ENCODE measurements around the gene WEE1. TPM values are rescaled to one million over a fixed set of nuclear protein-coding genes. Genes with fewer than 3 reads are reported as not detected.

WEE1 gene
- total RNA-seq, 1 experiment from 2014 or later, result 67.9 TPM

DNA sequence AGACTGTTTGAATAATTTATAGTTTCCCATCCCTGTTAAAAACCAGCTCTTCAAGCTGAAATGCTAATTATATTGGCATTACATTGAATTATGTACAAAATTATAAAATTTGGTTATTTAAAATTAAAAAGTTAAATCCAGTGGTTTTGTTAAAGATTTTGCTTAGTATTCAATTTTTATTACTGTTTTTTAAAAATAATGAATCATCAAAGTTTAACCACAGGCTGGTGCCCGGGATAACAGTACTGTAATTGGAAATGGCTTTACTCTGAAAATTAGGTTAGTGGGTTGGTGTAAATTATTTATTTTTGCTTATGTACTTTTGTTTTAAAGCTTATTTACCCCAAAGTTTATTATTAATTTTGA is 45.4 kb upstream of the WEE1 start:
- POLR2A ChIA-PET, result interaction anchor here (0.7 kb wide), 2 partner anchors 21 to 1484 kb away, joined by 3 read pairs; no protein-coding TSS in a partner anchor
- ATAC-seq, result no peak
- CTCF ChIA-PET, result interaction anchor here (0.6 to 0.7 kb wide), 2 partner anchors 85 to 265 kb away, joined by 3 to 5 read pairs; no protein-coding TSS in a partner anchor
- in situ Hi-C loops (cut with HindIII; ENCODE audit: low pct_unique_long_range_greater_than_20kb, low sequenced_read_pairs) (no loop called here), intact Hi-C loops (cut with micrococcal nuclease; ENCODE audit: unreplicated experiment) (no loop called here)
- no peak for DNase-seq (ENCODE audit: low read depth, low spot score)
- BruUV-seq (replicated peaks), result no TSS peak
- no peaks in the 10 kb centered on the region for H3K9me3 ChIP-seq (ENCODE audit: control insufficient read depth, insufficient read depth, low read depth, low read length)
- no peaks in the 10 kb centered on the region; the same call in 1 of the 2 replicates for H3K36me3 ChIP-seq (ENCODE audit: control insufficient read depth, insufficient read depth, low read length)
- H3K4me1 ChIP-seq (ENCODE audit: control insufficient read depth, insufficient read depth, low read length), result peaks cover 36% of the 10 kb centered on the region
- TF ChIP-seq CTCF (IDR thresholded peaks at IDR 0.05) (no peak), SIN3A (IDR thresholded peaks at IDR 0.05; ENCODE audit: borderline replicate concordance, insufficient read depth, low read depth, low read length) (no peak), POLR2AphosphoS5 (IDR thresholded peaks at IDR 0.05; ENCODE audit: low read depth, low read length) (no peak), TCF7L2 (IDR thresholded peaks at IDR 0.05; ENCODE audit: low read depth, low read length) (no peak), REST (IDR thresholded peaks at IDR 0.05; ENCODE audit: insufficient read depth in 1 of 2, low read depth in 2 of 2, low read length in 1 of 2) (no peak)
- no peaks in the 10 kb centered on the region for H3K27me3 ChIP-seq (ENCODE audit: control insufficient read depth, insufficient read depth, low read length)
- H3K4me3 ChIP-seq (ENCODE audit: low read depth in 2 of 2, low read length in 2 of 2), result no peak overlapping the region
- H3K27ac ChIP-seq (ENCODE audit: low read length), result peak overlapping the region; percentile 32; the same call in 1 of the 2 replicates

DNA sequence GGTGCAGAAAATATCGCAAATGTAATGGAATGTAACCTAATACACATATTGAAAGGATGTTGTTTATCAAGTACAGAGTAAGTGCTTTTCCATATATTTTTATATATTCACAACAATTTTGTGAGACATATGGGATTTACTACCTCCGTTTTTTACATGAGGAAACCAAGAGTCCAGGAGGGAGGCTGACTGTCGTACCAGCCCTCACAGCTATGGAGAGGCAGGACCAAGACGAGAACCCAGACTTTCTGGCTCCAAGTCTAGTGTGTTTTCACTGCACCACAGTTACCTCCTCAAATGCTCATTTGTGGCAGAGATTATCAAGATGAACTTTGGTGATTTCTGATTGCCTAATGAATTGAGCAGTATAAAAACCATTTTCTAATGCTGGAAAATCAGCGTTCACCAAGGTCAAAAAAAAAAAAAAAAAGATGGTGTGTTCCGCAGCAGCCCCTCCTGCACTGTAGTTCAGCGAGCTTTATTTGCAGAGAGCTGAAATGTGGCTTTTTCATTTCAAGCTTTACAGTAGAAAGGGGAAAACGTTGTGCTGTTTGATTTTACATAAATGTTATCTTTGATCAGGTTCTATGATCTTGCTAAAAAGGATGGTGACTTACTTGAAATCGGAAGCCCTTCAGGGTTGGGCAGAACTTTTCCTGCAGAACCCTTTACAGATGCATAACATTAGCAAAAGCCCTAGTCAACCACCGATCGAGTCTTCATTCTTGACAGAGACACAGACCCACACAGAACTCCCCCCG is 44.7 kb upstream of the WEE1 start:
- H3K27ac ChIP-seq (ENCODE audit: low read length), result peak overlapping the region; percentile 55
- H3K9me3 ChIP-seq (ENCODE audit: control insufficient read depth, insufficient read depth, low read depth, low read length), result no peaks in the 10 kb centered on the region
- in situ Hi-C loops (cut with HindIII; ENCODE audit: low pct_unique_long_range_greater_than_20kb, low sequenced_read_pairs), result no loop called here
- BruUV-seq (replicated peaks), result no TSS peak
- DNase-seq (ENCODE audit: low read depth, low spot score) (no peak), ATAC-seq (0 out of 2 replicates have a peak, but pooled peaks have one; percentile 40)
- H3K36me3 ChIP-seq (ENCODE audit: control insufficient read depth, insufficient read depth, low read length), result no peaks in the 10 kb centered on the region; the same call in 1 of the 2 replicates
- peak overlapping the region in 1 of 2 experiments; percentile 25; a peak in 2 of 4 replicates for H3K4me3 ChIP-seq (ENCODE audit: low read depth in 2 of 2, low read length in 2 of 2)
- intact Hi-C loops (cut with micrococcal nuclease; ENCODE audit: unreplicated experiment), result no loop called here
- H3K4me1 ChIP-seq (ENCODE audit: control insufficient read depth, insufficient read depth, low read length), result peaks cover 41% of the 10 kb centered on the region
- H3K27me3 ChIP-seq (ENCODE audit: control insufficient read depth, insufficient read depth, low read length), result no peaks in the 10 kb centered on the region
- POLR2A ChIA-PET, result interaction anchor here (0.6 to 0.7 kb wide), 3 partner anchors 20 to 1056 kb away, joined by 3 to 8 read pairs (median 5); no protein-coding TSS in a partner anchor
- CTCF ChIA-PET, result interaction anchor here (0.6 to 0.7 kb wide), 3 partner anchors 85 to 513 kb away, joined by 3 to 7 read pairs (median 5); no protein-coding TSS in a partner anchor
- TF ChIP-seq CTCF (IDR thresholded peaks at IDR 0.05) (no peak), POLR2AphosphoS5 (IDR thresholded peaks at IDR 0.05; ENCODE audit: low read depth, low read length) (no peak)
